ENCODE measurements around the gene GALNT18. TPM values are rescaled to one million over a fixed set of nuclear protein-coding genes. Genes with fewer than 3 reads are reported as not detected.

Gene GALNT18
- polyA plus RNA-seq, 1 experiment, result 4.1 TPM

DNA sequence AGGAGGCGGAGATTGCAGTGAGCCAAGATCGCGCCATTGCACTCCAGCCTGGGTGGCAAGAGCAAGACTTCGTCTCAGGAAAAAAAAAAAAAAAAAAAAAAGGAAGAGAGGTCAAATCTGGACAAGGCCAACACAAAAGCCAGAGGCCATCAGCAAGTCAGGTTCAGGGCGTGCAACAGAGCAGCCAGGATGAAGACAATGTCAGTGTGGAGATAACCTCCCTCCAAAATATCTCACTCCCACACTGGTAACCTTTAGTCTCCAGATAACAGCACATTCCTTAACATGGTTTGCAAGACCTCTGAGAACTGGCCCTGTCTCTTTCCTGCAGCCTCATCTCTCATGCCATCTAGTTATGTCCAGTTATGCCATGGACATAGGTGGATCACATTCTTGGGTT is 273.5 kb downstream of the GALNT18 start:
- no peak overlapping the region for H3K4me3 ChIP-seq (ENCODE audit: low read depth, low read length)
- no peak for TF ChIP-seq CTCF (IDR thresholded peaks at IDR 0.05; ENCODE audit: insufficient read depth, low read depth, low read length)
- no peak for DNase-seq (ENCODE audit: low read depth)
- ChIA-PET POLR2A (no interaction called here), CTCF (no interaction called here)
- no peaks in the 10 kb centered on the region for H3K36me3 ChIP-seq (ENCODE audit: control insufficient read depth, insufficient read depth, low read length)
- H3K27me3 ChIP-seq (ENCODE audit: control insufficient read depth, insufficient read depth, low read length), result peaks cover 4% of the 10 kb centered on the region; the same call in 1 of the 2 replicates

DNA sequence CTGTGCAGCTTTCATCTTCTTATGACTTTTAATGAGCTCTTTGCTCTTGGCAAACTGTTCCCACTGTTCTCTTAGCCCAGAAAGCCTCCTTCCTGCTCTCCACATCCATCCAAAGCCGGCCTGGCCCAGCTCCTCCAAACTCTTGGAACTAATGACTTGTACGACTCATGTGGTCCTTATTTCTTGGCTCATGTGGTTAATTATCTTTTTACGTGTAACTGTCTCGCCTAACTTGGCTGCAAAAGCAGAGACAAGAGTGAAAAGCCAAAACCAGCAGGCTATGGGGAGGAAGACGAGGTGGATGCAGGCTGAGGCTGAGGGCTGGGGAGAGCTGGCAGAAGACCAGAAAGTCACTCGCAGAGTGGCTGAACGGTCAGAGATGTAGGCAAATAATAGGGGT is 274.2 kb downstream of the GALNT18 start:
- ChIA-PET CTCF (interaction anchor here (0.6 to 0.7 kb wide), 2 partner anchors 14 to 103 kb away, joined by 3 read pairs; no protein-coding TSS in a partner anchor), POLR2A (no interaction called here)
- H3K36me3 ChIP-seq (ENCODE audit: control insufficient read depth, insufficient read depth, low read length), result no peaks in the 10 kb centered on the region
- TF ChIP-seq CTCF (IDR thresholded peaks at IDR 0.05; ENCODE audit: insufficient read depth, low read depth, low read length), result no peak
- DNase-seq (ENCODE audit: low read depth), result no peak
- H3K4me3 ChIP-seq (ENCODE audit: low read depth, low read length), result no peak overlapping the region
- peaks cover 4% of the 10 kb centered on the region; the same call in 1 of the 2 replicates for H3K27me3 ChIP-seq (ENCODE audit: control insufficient read depth, insufficient read depth, low read length)

- ChIA-PET CTCF (no interaction called here), POLR2A (no interaction called here)
- no peak for TF ChIP-seq CTCF (IDR thresholded peaks at IDR 0.05; ENCODE audit: insufficient read depth, low read depth, low read length)
- Histone ChIP-seq H3K4me3 (ENCODE audit: low read depth, low read length) (no peak overlapping the region), H3K36me3 (ENCODE audit: control insufficient read depth, insufficient read depth, low read length) (no peaks in the 10 kb centered on the region), H3K27me3 (ENCODE audit: control insufficient read depth, insufficient read depth, low read length) (peaks cover 4% of the 10 kb centered on the region; the same call in 1 of the 2 replicates)
- no peak for DNase-seq (ENCODE audit: low read depth)
These were observed 275.5 kb downstream of the GALNT18 start for GRCh38 chr11:11346303-11346702.

DNA sequence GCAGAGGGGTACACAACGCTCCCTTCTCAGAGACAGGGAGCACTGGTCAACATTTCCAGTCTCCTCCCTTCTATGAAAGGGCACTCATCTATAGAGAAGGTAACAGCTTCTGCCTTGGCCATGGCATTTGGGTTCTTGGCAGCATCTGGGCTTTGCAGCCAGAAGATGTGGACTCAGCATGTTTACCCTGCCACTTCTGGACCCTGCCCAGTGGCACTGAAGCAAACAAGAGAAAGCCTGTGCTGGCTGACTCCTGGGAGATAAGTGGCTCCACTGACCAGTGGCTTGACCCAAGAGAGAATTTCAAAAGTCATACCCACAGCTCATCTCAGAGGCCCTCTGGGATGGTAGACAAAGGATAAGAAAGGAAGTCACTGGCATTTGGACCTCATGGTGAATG is 276.7 kb downstream of the GALNT18 start:
- H3K27me3 ChIP-seq (ENCODE audit: control insufficient read depth, insufficient read depth, low read length), result peaks cover 4% of the 10 kb centered on the region
- ChIA-PET POLR2A (no interaction called here), CTCF (no interaction called here)
- TF ChIP-seq CTCF (IDR thresholded peaks at IDR 0.05; ENCODE audit: insufficient read depth, low read depth, low read length), result no peak
- H3K36me3 ChIP-seq (ENCODE audit: control insufficient read depth, insufficient read depth, low read length), result no peaks in the 10 kb centered on the region
- no peak overlapping the region for H3K4me3 ChIP-seq (ENCODE audit: low read depth, low read length)
- no peak for DNase-seq (ENCODE audit: low read depth)

DNA sequence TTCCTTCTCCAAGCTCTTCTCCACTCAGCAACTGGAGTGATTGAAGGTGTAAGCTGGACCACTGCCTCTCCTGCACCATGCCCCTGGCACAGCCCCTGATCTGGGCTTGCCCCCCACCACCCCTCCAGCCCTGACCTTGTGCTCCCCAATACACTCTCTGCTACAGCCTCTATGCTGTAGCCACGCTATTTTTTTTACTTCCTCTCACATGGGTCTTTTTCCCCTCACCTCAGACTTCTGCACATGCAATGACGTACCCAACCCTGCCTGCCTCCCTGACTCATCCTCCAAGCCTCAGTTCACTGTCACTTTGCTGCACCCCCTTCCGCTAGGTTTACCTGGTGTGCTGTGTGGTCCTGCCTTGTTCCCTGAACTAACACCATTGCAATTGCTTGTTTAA is 277.8 kb downstream of the GALNT18 start:
- Histone ChIP-seq H3K4me3 (ENCODE audit: low read depth, low read length) (no peak overlapping the region), H3K36me3 (ENCODE audit: control insufficient read depth, insufficient read depth, low read length) (no peaks in the 10 kb centered on the region), H3K27me3 (ENCODE audit: control insufficient read depth, insufficient read depth, low read length) (peaks cover 4% of the 10 kb centered on the region)
- no peak for DNase-seq (ENCODE audit: low read depth)
- ChIA-PET POLR2A (no interaction called here), CTCF (no interaction called here)
- no peak for TF ChIP-seq CTCF (IDR thresholded peaks at IDR 0.05; ENCODE audit: insufficient read depth, low read depth, low read length)
